ENCODE data around the gene GAPDH.
A peak's percentile ranks its signal among the peaks of the same experiment; 100 is the strongest.
"Not testable (repeated sequence)": the region's sequence is repeated elsewhere in the genome, so short reads cannot be mapped to it uniquely, and the experiment has no call there.

GAPDH gene

DNA sequence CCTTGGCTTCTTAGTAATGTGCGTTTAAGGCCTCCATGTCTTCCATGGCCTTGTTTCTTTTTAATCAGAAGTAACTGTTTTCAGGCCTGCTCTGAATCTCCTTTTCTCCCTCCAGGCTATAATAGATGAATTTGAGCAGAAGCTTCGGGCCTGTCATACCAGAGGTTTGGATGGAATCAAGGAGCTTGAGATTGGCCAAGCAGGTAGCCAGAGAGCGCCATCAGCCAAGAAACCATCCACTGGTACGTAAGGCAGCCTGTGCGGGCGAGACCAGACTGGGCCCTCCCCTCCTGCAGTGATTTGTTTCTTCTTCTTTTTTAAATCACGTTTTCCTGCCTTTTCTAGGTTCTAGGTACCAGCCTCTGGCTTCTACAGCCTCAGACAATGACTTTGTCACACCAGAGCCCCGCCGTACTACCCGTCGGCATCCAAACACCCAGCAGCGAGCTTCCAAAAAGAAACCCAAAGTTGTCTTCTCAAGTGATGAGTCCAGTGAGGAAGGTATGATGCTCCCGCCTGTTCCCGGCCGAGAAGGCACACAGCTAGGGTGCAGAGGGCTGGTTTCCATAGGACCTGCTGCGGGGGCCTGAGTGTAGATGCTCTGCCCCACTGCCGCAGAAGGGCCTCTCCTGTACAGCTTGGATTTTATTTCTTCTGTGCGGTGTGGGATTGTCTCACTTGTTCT lies 3.6 kb upstream of the GAPDH start:
- DNase-seq, result no peak

DNA sequence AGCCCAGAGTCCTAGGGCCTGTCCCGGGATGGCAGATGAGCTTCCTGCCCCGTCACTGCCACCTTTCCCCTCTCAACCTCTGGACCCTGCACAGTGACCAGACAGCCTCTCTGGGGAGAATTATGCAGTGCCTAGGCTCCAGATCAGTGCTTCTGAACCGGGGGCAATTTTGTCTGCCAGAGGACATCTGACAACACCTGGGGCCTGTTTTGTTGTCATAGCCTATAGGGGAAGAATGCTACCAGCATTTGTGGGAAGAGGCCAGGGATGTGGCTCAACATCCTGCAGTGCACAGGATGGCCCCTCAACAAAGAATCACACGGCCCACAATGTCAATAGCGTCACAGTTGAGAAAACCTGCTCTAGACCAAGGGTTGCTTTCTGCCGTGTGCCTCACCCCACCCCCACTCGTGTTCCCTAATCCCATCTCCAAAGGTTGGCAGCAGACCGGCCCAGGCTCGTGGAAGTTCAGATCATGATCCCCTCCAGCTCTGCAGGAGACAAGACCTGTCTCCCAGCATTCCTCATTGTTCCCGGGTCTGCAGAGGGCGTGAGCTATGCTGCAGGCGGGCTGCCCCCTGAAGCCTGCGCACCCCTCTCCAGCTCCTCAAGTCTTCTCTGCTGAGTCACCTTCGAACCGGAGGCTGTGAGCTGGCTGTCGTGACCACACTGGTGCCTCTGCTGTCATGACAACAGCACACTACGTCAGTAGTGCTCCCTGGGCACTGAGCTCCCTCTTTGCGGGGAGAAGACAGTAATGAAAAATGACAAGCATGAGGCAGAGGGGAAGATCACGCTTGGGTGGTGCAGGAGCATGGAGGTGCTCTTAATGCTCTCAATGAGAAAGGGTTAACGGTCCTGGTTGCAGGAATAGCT lies 2.0 kb upstream of the GAPDH start:
- DNase-seq, result peak; percentile 48

DNA sequence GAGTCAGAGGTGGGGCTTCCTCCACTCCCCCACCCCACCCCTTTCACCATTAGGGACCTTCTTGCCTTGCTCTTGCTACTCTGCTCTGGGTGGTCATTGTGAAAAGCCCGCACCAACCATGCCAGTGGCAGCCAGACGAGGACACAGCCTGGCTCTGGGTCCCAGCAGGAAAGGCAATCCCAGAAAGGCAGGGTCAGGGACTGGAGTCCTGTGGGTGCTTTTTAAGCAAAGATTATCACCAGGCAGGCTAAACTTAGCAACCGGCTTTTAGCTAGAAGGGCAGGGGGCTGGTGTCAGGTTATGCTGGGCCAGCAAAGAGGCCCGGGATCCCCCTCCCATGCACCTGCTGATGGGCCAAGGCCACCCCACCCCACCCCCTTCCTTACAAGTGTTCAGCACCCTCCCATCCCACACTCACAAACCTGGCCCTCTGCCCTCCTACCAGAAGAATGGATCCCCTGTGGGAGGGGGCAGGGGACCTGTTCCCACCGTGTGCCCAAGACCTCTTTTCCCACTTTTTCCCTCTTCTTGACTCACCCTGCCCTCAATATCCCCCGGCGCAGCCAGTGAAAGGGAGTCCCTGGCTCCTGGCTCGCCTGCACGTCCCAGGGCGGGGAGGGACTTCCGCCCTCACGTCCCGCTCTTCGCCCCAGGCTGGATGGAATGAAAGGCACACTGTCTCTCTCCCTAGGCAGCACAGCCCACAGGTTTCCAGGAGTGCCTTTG lies 1.2 kb upstream of the GAPDH start:
- no peak for DNase-seq

DNA sequence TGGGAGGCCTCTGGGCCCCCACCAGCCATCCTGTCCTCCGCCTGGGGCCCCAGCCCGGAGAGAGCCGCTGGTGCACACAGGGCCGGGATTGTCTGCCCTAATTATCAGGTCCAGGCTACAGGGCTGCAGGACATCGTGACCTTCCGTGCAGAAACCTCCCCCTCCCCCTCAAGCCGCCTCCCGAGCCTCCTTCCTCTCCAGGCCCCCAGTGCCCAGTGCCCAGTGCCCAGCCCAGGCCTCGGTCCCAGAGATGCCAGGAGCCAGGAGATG lies 729 bp upstream of the GAPDH start:
- no peak for DNase-seq

DNA sequence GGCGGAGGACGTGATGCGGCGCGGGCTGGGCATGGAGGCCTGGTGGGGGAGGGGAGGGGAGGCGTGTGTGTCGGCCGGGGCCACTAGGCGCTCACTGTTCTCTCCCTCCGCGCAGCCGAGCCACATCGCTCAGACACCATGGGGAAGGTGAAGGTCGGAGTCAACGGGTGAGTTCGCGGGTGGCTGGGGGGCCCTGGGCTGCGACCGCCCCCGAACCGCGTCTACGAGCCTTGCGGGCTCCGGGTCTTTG lies 303 bp downstream of the GAPDH start:
- no peak for DNase-seq

DNA sequence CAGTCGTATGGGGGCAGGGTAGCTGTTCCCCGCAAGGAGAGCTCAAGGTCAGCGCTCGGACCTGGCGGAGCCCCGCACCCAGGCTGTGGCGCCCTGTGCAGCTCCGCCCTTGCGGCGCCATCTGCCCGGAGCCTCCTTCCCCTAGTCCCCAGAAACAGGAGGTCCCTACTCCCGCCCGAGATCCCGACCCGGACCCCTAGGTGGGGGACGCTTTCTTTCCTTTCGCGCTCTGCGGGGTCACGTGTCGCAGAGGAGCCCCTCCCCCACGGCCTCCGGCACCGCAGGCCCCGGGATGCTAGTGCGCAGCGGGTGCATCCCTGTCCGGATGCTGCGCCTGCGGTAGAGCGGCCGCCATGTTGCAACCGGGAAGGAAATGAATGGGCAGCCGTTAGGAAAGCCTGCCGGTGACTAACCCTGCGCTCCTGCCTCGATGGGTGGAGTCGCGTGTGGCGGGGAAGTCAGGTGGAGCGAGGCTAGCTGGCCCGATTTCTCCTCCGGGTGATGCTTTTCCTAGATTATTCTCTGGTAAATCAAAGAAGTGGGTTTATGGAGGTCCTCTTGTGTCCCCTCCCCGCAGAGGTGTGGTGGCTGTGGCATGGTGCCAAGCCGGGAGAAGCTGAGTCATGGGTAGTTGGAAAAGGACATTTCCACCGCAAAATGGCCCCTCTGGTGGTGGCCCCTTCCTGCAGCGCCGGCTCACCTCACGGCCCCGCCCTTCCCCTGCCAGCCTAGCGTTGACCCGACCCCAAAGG lies 804 bp downstream of the GAPDH start:
- no peak for DNase-seq

DNA sequence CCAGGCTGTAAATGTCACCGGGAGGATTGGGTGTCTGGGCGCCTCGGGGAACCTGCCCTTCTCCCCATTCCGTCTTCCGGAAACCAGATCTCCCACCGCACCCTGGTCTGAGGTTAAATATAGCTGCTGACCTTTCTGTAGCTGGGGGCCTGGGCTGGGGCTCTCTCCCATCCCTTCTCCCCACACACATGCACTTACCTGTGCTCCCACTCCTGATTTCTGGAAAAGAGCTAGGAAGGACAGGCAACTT lies 1.3 kb downstream of the GAPDH start:
- no peak for DNase-seq

DNA sequence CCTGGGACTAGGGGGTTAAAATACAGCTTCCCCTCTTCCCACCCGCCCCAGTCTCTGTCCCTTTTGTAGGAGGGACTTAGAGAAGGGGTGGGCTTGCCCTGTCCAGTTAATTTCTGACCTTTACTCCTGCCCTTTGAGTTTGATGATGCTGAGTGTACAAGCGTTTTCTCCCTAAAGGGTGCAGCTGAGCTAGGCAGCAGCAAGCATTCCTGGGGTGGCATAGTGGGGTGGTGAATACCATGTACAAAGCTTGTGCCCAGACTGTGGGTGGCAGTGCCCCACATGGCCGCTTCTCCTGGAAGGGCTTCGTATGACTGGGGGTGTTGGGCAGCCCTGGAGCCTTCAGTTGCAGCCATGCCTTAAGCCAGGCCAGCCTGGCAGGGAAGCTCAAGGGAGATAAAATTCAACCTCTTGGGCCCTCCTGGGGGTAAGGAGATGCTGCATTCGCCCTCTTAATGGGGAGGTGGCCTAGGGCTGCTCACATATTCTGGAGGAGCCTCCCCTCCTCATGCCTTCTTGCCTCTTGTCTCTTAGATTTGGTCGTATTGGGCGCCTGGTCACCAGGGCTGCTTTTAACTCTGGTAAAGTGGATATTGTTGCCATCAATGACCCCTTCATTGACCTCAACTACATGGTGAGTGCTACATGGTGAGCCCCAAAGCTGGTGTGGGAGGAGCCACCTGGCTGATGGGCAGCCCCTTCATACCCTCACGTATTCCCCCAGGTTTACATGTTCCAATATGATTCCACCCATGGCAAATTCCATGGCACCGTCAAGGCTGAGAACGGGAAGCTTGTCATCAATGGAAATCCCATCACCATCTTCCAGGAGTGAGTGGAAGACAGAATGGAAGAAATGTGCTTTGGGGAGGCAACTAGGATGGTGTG lies 1.9 kb downstream of the GAPDH start:
- DNase-seq, result no peak

DNA sequence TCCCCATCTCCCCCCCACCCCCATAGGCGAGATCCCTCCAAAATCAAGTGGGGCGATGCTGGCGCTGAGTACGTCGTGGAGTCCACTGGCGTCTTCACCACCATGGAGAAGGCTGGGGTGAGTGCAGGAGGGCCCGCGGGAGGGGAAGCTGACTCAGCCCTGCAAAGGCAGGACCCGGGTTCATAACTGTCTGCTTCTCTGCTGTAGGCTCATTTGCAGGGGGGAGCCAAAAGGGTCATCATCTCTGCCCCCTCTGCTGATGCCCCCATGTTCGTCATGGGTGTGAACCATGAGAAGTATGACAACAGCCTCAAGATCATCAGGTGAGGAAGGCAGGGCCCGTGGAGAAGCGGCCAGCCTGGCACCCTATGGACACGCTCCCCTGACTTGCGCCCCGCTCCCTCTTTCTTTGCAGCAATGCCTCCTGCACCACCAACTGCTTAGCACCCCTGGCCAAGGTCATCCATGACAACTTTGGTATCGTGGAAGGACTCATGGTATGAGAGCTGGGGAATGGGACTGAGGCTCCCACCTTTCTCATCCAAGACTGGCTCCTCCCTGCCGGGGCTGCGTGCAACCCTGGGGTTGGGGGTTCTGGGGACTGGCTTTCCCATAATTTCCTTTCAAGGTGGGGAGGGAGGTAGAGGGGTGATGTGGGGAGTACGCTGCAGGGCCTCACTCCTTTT lies 2.7 kb downstream of the GAPDH start:
- DNase-seq, result no peak

DNA sequence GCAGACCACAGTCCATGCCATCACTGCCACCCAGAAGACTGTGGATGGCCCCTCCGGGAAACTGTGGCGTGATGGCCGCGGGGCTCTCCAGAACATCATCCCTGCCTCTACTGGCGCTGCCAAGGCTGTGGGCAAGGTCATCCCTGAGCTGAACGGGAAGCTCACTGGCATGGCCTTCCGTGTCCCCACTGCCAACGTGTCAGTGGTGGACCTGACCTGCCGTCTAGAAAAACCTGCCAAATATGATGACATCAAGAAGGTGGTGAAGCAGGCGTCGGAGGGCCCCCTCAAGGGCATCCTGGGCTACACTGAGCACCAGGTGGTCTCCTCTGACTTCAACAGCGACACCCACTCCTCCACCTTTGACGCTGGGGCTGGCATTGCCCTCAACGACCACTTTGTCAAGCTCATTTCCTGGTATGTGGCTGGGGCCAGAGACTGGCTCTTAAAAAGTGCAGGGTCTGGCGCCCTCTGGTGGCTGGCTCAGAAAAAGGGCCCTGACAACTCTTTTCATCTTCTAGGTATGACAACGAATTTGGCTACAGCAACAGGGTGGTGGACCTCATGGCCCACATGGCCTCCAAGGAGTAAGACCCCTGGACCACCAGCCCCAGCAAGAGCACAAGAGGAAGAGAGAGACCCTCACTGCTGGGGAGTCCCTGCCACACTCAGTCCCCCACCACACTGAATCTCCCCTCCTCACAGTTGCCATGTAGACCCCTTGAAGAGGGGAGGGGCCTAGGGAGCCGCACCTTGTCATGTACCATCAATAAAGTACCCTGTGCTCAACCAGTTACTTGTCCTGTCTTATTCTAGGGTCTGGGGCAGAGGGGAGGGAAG lies 3.5 kb downstream of the GAPDH start:
- DNase-seq, result not testable (repeated sequence)

DNA sequence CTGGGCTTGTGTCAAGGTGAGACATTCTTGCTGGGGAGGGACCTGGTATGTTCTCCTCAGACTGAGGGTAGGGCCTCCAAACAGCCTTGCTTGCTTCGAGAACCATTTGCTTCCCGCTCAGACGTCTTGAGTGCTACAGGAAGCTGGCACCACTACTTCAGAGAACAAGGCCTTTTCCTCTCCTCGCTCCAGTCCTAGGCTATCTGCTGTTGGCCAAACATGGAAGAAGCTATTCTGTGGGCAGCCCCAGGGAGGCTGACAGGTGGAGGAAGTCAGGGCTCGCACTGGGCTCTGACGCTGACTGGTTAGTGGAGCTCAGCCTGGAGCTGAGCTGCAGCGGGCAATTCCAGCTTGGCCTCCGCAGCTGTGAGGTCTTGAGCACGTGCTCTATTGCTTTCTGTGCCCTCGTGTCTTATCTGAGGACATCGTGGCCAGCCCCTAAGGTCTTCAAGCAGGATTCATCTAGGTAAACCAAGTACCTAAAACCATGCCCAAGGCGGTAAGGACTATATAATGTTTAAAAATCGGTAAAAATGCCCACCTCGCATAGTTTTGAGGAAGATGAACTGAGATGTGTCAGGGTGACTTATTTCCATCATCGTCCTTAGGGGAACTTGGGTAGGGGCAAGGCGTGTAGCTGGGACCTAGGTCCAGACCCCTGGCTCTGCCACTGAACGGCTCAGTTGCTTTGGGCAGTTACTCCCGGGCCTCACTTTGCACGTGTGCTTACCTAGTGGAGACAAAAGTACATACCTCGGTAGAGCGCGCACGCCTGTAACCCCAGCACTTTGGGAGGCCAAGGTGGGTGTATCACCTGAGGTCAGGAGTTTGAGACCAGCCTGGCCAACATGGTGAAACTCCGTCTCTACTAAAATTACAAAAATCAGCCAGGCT lies 4.3 kb downstream of the GAPDH start:
- DNase-seq, result no peak

DNA sequence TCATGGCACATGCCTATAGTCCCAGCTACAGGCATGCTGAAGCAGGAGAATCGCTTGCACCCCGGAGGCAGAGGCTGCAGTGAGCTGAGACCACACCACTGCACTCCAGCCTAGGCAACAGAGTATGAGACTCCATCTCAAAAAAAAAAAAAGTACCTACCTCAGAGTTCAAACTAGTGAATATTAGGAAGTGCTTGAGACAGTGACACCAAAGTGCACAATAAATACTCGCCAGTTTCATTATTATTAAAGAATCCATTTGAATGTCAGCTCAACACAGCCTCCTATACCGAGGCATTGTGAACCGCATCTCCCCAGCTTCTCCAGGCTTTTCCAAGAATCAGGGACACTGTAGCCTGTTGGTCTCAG lies 5.0 kb downstream of the GAPDH start:
- DNase-seq, result no peak

DNA sequence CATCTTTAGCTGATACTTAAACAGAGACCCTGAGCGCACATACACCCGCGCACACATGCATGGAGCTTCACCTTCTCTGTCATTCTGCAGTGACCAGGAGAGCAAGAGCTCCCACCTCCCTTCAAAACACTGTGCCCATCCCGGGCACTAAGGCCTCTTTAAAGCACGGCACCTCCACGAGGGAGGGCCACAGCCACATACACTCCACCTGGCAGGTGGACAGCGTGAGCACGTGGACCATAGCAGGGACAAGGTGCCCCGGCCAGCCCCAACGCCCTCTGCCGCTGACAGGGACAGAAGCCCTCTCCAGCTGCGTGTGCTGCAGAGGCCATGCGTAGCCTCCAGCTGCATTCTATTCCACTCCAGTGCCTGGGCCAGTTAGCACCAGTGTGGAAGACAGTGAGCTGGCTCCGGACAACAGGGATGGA lies 5.4 kb downstream of the GAPDH start:
- no peak for DNase-seq

DNA sequence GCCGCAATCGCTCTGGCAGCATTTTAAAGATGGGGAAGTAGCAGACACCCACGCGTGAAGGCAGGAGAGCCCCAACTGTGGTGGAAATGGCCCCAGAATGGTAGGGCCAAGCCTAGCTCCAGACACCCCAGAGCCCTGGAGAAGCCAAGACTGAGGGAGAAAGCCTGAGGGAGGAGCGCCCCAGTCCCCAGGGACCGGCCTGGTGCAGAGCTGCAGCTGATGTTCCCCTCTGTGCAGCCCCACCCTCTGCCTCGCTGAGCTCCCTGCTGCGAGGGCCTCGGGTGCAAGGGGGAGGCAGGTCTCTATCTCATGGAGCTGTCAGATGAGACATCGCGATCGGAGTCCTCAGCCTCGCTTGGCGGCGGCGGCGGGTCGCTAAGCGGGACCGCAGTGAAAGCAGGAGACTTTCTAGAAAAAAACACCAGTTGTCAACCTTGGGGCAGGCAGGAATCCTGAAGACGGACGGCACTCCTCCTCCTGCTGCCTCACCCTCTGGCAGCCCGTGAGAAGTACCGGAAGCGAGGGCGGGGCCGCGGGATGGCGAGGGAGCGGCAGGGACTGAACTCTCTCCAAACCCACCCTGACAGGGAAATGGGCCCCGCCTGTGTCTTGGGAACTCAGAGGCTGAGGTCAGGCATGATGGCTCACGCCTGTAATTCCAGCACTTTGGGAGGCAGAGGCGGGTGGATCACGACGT lies 6.0 kb downstream of the GAPDH start:
- DNase-seq, result peak; percentile 58

DNA sequence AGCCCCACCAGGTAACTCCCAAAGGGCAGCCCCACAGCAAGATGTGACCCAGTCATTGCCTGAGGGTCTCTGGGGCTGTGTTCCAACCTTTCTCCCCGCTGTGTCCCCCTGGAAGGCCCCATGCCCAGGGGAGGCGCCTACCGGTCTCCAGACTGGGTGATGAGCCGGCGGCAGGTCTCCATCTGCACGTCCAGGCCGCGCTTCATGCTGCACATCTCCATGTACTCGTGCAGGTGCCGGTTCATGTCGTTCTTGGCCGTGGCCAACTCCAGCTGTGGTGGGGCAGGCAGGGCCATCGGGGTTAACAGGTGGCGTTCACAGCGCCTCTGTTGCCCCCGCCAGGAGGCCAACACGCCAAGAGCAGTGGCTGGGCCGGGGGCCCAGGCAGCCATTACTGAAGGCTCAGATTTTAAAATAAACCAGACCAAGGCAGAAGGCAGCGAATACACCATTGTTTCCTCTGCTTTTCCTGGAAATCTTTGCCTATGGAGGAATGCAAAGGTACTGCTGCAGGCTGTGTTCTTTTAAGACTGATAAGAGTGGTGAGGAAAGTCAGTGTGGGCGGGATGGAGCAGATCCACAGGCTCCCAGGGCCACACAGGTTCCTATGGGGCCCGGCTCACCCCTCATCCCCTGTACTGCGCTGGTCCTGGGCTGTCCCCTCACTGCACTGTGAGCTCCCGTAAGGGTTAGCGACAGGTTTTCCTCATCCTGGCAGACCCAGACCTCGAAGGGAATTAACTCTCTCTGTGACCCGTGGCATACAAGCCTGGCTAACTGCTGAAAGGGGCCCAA lies 7.3 kb downstream of the GAPDH start:
- no peak for DNase-seq

DNA sequence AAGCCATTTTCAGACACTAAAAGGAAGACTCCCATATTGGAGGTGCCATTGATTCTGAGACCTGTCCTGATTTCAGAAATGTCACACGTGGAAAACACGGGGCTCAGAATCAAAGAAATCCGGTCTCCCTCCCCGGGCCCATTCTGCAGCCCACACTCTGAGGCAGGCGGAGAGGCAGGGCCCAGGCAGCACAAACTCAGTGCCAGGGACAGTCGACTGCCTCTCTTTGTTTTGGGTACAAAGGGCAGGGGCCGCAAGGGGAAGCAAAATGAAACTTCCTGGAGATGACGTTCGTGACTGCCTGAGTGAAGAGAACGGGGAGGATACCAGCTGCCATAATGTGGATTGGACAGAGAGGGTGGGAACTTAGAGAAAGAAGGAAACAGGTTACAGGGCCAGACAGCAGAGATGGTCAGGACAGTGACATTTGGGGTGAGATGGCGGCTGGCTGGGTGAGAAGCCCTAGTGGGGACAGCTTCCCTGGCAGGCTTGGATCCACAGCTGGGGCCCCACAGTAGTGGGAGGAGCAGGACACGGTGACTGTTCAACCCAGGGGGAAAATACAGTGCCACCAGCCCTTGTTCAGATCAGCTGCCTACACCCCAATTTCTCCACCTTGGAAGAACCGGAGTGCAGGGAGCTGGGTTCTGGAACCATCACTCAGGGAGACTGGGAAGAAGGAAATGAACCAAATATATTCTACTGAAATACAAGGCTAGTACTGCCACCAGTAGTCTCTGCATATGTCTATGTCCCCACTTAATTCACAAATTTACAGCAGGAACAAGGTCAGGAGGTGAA lies 8.1 kb downstream of the GAPDH start:
- no peak for DNase-seq

DNA sequence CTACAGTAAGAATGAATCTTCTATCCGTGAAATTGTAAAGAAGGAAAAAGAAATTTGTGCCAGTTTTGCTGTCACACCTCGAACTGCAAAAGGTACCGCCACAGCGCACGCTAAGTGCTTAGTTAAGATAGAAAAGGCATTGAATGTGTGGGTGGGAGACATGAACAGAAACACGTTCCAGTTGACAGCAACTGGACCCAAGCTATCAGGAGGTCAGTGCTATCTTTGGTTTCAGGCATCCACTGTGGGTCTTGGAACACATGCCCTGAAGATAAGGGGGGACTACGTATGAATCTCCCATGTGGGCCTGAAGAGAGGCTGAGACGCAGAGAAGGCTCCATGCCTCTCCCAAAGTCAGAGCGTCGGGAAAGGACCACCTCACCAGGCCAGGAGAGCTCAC lies 11.7 kb downstream of the GAPDH start:
- DNase-seq, result no peak

DNA sequence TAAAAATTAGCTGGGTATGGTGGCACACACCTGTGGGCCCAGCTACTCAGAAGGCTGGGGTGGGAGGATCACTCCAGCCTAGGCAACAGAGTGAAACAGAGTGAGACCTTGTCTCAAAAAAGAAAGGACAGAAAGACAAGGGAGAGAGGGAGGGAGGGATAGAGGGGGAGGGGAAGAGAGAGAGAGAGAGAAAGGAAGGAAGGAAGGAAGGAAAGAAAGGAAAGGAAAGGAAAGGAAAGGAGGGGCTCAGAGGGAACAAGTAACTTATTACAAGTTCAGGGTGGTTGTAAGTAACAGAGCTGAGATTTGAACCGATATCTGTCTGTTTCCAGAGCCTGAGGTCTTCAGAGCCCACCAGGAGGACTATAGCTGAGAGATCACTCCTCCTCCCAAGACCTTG lies 13.2 kb downstream of the GAPDH start:
- DNase-seq, result no peak
